CD4-positive, alpha-beta memory T cell (primary cell): ENCODE results near the gene BHLHE23. TPM values are rescaled to one million over a fixed set of nuclear protein-coding genes. Genes with fewer than 3 reads are reported as not detected.

Source experiments
- CTCF ChIA-PET: fragments of 350-600 bp; sonication (Branson Sonifier 250); formaldehyde crosslinking; loops from one replicate; lab custom pipeline; 2021; ENCODE audit warnings: inconsistent platforms; ENCODE audit not compliant: partially characterized antibody; lab: Charles Lee
- POLR2A ChIA-PET: fragments of 350-600 bp; sonication (Branson Sonifier 250); formaldehyde crosslinking; loops from one replicate; lab custom pipeline; 2021; ENCODE audit not compliant: partially characterized antibody; lab: Charles Lee
- DNase-seq, 5 donors: peaks; one replicate each; pipeline versions ENCODE4 v3.0.0 to v3.0.0-alpha.2; 2020 to 2022; ENCODE audit warnings: mixed read lengths in 1 of 5
- H3K27ac ChIP-seq: one replicate; pipeline ENCODE4 v1.7.0; 2013; ENCODE audit warnings: low read depth, low read length
- H3K27me3 ChIP-seq: 2 replicates; pipeline ENCODE4 v1.7.0; 2013; ENCODE audit warnings: mild to moderate bottlenecking, low read length, moderate library complexity; ENCODE audit not compliant: insufficient read depth
- H3K36me3 ChIP-seq: 2 replicates; pipeline ENCODE4 v1.7.0; 2013; ENCODE audit warnings: mild to moderate bottlenecking, low read length, moderate library complexity; ENCODE audit not compliant: insufficient read depth
- H3K4me1 ChIP-seq: 2 replicates; pipeline ENCODE4 v1.7.0; 2013; ENCODE audit warnings: mild to moderate bottlenecking, low read length, moderate library complexity; ENCODE audit not compliant: insufficient read depth
- H3K4me3 ChIP-seq, 2 donors: one replicate each; pipeline ENCODE4 v1.7.0; 2013; ENCODE audit warnings: low read length in 2 of 2, mild to moderate bottlenecking in 1 of 2
- H3K9me3 ChIP-seq, 2 donors: one replicate each; pipeline ENCODE4 v1.7.0; 2013; ENCODE audit warnings: low read length in 2 of 2, control low read depth in 1 of 2; ENCODE audit not compliant: control insufficient read depth in 1 of 2
- H3K27ac Mint-ChIP-seq, 7 donors: one replicate each; pipeline ENCODE4 v1.8.0; 2020 to 2021; ENCODE audit warnings: mixed read lengths in 7 of 7, mild to moderate bottlenecking in 6 of 7, inconsistent platforms in 3 of 7, moderate library complexity in 3 of 7
- H3K27me3 Mint-ChIP-seq, 2 donors: one replicate each; pipeline ENCODE4 v1.8.0; 2020 to 2021; ENCODE audit warnings: mixed read lengths in 2 of 2
- H3K36me3 Mint-ChIP-seq, 2 donors: one replicate each; pipeline ENCODE4 v1.8.0; 2020 to 2021; ENCODE audit warnings: mixed read lengths in 2 of 2, inconsistent platforms in 1 of 2, mild to moderate bottlenecking in 1 of 2
- H3K4me1 Mint-ChIP-seq, 4 donors: one replicate each; pipeline ENCODE4 v1.8.0; 2020 to 2021; ENCODE audit warnings: mixed read lengths in 4 of 4, mild to moderate bottlenecking in 1 of 4
- H3K4me3 Mint-ChIP-seq, 8 donors: one replicate each; pipeline ENCODE4 v1.8.0; 2020 to 2021; ENCODE audit warnings: mixed read lengths in 8 of 8, mild to moderate bottlenecking in 7 of 8, moderate library complexity in 6 of 8, inconsistent platforms in 3 of 8
- H3K9me3 Mint-ChIP-seq, 8 donors: one replicate each; pipeline ENCODE4 v1.8.0; 2020 to 2021; ENCODE audit warnings: mixed read lengths in 8 of 8, mild to moderate bottlenecking in 5 of 8, inconsistent platforms in 3 of 8, moderate library complexity in 1 of 8
- intact Hi-C: fragments of 100-400 bp; cut with micrococcal nuclease; formaldehyde crosslinking; loops from one replicate; pipeline ENCODE4 v1.15.1; 2023
- polyA plus RNA-seq, 2 donors: library from polyadenylated mRNA; unstranded; fragments of 300-500 nt; fragmentation: Illumina TruSeq; gene quantifications; one replicate each; pipeline ENCODE4 v1.2.3, GENCODE V29; 2021
- total RNA-seq, 2 experiments: library from RNA; stranded (reverse); gene quantifications; one replicate each; pipeline ENCODE4 v1.2.3, GENCODE V29; 2021

Gene BHLHE23
- total and polyA plus RNA-seq, 4 experiments from 2014 or later: not detected

DNA sequence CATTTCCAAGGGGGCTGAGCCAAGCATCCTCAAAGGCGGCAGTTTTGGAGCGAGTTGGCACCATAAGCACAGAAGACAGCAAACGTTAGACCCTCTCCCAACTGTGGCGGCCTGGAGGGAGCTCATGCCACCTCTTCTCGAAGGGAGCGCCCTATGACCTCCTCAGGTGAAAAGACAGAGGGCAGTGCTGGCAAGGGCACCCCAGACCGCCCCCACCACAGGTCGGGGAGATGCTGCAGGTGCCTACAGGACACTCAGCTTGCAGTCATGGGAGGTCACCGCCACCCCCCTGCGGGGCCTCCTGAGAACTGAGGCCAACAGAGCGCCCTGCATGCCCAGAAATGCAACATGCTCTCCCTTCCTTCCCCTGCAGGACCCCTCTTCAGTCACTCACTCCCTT is 45.1 kb upstream of the BHLHE23 start:
- ChIA-PET CTCF (no interaction called here), POLR2A (no interaction called here)
- no peaks in the 10 kb centered on the region for H3K4me1 Mint-ChIP-seq
- DNase-seq: no peak
- H3K36me3 Mint-ChIP-seq: no peaks in the 10 kb centered on the region
- H3K4me3 ChIP-seq: no peak overlapping the region
- no peak overlapping the region for H3K4me3 Mint-ChIP-seq
- peaks cover 0 to 3% (median 0%) of the 10 kb centered on the region in 8 donors for H3K9me3 Mint-ChIP-seq
- intact Hi-C loops: no loop called here
- no peaks in the 10 kb centered on the region for H3K36me3 ChIP-seq
- H3K27me3 ChIP-seq: no peaks in the 10 kb centered on the region
- H3K4me1 ChIP-seq: no peaks in the 10 kb centered on the region
- H3K27ac ChIP-seq: no peak overlapping the region
- H3K27me3 Mint-ChIP-seq: peaks cover 4 to 9% of the 10 kb centered on the region in 2 donors
- no peaks in the 10 kb centered on the region for H3K9me3 ChIP-seq
- H3K27ac Mint-ChIP-seq: no peak overlapping the region

DNA sequence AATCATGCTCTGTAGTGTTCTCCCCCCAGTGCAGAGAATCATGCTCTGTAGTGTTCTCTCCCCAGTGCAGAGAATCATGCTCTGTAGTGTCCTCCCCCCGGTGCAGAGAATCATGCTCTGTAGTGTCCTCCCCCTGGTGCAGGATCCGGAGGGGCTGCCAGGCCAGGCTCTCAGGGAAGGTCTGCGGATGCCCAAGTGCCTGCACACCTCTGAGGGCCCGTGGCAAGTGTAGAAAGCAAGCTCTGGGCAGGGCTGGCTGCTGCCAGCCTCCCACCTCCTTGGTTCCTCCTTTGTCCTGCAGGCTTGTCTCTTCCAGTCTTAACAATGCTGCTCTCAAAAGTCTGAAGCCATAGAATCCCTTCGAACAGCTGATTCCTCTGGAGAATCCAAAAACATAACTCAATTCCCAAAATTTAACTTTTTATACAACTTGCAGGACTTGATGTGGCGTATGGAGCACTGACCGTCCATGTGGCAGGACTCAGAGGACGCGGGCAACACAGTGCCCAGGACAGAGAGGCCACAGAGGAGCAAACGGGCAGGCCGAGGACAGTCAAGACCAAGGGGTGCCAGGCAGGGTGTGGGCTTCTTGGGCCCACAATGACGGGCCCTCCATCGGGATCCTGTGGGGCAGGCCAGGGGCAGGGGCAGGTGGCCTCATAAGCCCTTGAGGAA is 44.6 kb upstream of the BHLHE23 start:
- Histone ChIP-seq H3K9me3 (no peaks in the 10 kb centered on the region), H3K27me3 (no peaks in the 10 kb centered on the region), H3K4me3 (no peak overlapping the region), H3K27ac (no peak overlapping the region), H3K36me3 (no peaks in the 10 kb centered on the region), H3K4me1 (no peaks in the 10 kb centered on the region)
- no peaks in the 10 kb centered on the region for H3K36me3 Mint-ChIP-seq
- no peaks in the 10 kb centered on the region for H3K4me1 Mint-ChIP-seq
- H3K27me3 Mint-ChIP-seq: peaks cover 4 to 9% of the 10 kb centered on the region in 2 donors
- POLR2A ChIA-PET: no interaction called here
- H3K4me3 Mint-ChIP-seq: no peak overlapping the region
- intact Hi-C loops: no loop called here
- CTCF ChIA-PET: no interaction called here
- DNase-seq: no peak
- H3K9me3 Mint-ChIP-seq: peaks cover 0 to 3% (median 0%) of the 10 kb centered on the region in 8 donors
- H3K27ac Mint-ChIP-seq: no peak overlapping the region

DNA sequence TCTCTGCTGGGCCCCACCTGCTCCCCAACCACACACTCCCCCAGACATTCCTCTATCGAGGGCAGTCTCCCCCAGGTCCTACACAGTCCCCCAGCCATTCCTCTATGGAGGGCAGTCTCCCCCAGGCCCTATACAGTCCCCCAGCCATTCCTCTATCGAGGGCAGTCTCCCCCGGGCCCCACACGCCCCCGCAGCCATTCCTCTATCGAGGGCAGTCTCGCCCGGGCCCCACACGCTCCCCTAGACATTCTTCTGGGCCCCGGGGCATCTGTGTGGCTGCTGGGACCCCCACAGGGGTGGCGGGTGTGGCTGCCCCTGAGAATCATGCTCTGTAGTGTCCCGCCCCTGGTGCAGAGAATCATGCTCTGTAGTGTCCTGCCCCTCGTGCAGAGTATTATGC is 43.6 kb upstream of the BHLHE23 start:
- Mint-ChIP-seq H3K4me1 (no peaks in the 10 kb centered on the region), H3K27me3 (peaks cover 4 to 9% of the 10 kb centered on the region in 2 donors), H3K9me3 (peaks cover 0 to 3% (median 0%) of the 10 kb centered on the region in 8 donors), H3K36me3 (no peaks in the 10 kb centered on the region), H3K4me3 (no peak overlapping the region), H3K27ac (no peak overlapping the region)
- H3K36me3 ChIP-seq: no peaks in the 10 kb centered on the region
- H3K27me3 ChIP-seq: no peaks in the 10 kb centered on the region
- H3K27ac ChIP-seq: no peak overlapping the region
- intact Hi-C loops: no loop called here
- no peak for DNase-seq
- no peak overlapping the region for H3K4me3 ChIP-seq
- H3K4me1 ChIP-seq: no peaks in the 10 kb centered on the region
- CTCF ChIA-PET: no interaction called here
- POLR2A ChIA-PET: no interaction called here
- H3K9me3 ChIP-seq: no peaks in the 10 kb centered on the region

DNA sequence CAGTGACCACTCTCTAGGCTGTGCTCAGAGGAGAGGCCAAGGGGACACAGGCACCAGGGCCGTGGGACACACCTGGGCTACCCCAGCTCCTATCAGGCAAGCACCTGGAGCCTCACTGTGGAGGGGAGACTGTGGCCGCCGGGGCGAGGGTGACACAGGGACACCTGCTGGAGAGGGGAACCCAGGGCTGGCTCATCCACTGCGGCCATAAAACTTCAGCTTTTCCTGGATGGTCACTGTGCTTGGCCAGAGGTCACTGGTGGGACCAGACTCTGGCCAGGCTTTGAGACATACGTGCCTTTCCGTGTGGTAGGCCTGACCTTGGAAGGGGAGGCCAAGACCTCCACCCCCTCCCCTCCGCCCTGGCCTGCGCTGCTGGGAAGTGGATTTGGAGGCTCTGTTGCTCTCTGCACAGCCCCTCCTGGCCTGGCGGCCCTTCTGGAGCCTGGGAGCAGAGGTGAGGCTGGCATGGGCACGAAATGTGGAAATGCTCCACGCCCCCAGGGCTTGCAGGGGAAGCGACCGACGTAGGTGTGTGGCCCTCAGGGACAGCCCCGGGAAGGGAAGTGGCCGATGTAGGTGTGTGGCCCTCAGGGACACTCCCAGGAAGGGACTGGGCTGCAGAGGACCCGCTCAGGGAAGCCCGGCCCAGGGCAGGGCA is 42.9 kb upstream of the BHLHE23 start:
- ChIA-PET CTCF (no interaction called here), POLR2A (no interaction called here)
- Histone ChIP-seq H3K4me1 (no peaks in the 10 kb centered on the region), H3K4me3 (no peak overlapping the region), H3K36me3 (no peaks in the 10 kb centered on the region), H3K9me3 (no peaks in the 10 kb centered on the region), H3K27ac (no peak overlapping the region), H3K27me3 (no peaks in the 10 kb centered on the region)
- no peak for DNase-seq
- Mint-ChIP-seq H3K27me3 (peaks cover 4 to 9% of the 10 kb centered on the region in 2 donors), H3K27ac (no peak overlapping the region), H3K36me3 (no peaks in the 10 kb centered on the region), H3K4me1 (no peaks in the 10 kb centered on the region), H3K9me3 (peaks cover 0 to 3% (median 0%) of the 10 kb centered on the region in 8 donors), H3K4me3 (no peak overlapping the region)
- intact Hi-C loops: no loop called here

DNA sequence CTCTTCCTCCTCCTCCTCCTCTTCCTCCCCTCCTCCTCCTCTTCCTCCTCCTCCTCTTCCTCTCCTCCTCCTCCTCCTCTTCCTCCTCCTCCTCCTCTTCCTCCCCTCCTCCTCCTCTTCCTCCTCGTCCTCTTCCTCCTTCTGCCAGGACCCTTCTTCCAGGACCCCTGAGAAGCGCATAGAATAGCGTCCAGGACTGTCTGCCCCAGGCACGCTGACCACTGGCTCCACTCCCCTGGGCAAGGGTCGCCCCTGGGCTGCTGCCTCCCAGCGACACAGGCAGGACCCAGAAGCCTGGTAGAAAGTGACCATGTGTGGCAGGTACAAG is 42.4 kb upstream of the BHLHE23 start:
- Mint-ChIP-seq H3K27me3 (peaks cover 4 to 6% of the 10 kb centered on the region in 2 donors), H3K4me3 (no peak overlapping the region), H3K4me1 (no peaks in the 10 kb centered on the region), H3K27ac (peak overlapping the region in 1 of 7 donors; percentile 15), H3K9me3 (peaks cover 0 to 3% (median 0%) of the 10 kb centered on the region in 8 donors), H3K36me3 (no peaks in the 10 kb centered on the region)
- Histone ChIP-seq H3K9me3 (no peaks in the 10 kb centered on the region), H3K4me3 (no peak overlapping the region), H3K36me3 (no peaks in the 10 kb centered on the region), H3K27me3 (no peaks in the 10 kb centered on the region), H3K27ac (no peak overlapping the region), H3K4me1 (no peaks in the 10 kb centered on the region)
- DNase-seq: no peak
- ChIA-PET CTCF (no interaction called here), POLR2A (no interaction called here)
- intact Hi-C loops: no loop called here

DNA sequence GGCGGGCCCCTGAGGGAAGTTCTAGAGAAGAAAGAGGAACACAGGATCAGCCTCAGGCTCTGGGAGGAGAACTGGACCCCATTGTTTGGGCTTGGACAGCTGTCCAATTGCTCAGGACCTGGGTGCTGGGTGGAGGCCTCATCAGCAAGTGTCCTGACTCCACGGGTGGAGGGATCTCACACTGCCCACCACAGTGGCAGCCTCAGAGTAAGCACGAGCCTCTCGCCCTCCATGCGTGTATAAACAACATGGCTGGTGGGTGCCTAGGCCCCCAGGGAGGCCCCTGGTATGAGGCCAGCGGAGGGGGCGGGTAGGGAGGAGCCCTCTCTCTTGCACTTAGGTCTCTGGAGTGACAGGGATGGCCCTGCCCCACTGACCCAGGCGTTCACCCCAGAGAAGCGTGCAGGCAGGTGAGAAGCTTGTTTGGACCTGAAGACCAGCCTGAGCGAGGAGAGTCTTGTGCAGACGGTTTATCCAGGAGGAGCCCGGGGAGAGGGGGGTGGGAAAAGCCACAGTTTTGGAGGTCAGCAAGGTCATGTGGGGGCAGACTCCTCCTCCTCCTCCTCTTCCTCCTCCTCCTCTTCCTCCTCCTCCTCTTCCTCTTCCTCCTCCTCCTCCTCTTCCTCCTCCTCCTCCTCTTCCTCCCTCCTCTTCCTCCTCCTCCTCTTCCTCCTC is 41.9 kb upstream of the BHLHE23 start:
- no peaks in the 10 kb centered on the region for H3K9me3 ChIP-seq
- no peak for DNase-seq
- Mint-ChIP-seq H3K9me3 (peaks cover 0 to 3% (median 0%) of the 10 kb centered on the region in 8 donors), H3K4me1 (no peaks in the 10 kb centered on the region), H3K36me3 (no peaks in the 10 kb centered on the region), H3K4me3 (no peak overlapping the region), H3K27ac (no peak overlapping the region), H3K27me3 (peaks cover 5 to 6% of the 10 kb centered on the region in 2 donors)
- intact Hi-C loops: no loop called here
- no peaks in the 10 kb centered on the region for H3K36me3 ChIP-seq
- no peak overlapping the region for H3K4me3 ChIP-seq
- no peaks in the 10 kb centered on the region for H3K4me1 ChIP-seq
- no peak overlapping the region for H3K27ac ChIP-seq
- H3K27me3 ChIP-seq: no peaks in the 10 kb centered on the region
- ChIA-PET POLR2A (no interaction called here), CTCF (interaction anchor here (0.7 kb wide), 1 partner anchor 8 kb away, joined by 4 read pairs; no protein-coding TSS in a partner anchor)

DNA sequence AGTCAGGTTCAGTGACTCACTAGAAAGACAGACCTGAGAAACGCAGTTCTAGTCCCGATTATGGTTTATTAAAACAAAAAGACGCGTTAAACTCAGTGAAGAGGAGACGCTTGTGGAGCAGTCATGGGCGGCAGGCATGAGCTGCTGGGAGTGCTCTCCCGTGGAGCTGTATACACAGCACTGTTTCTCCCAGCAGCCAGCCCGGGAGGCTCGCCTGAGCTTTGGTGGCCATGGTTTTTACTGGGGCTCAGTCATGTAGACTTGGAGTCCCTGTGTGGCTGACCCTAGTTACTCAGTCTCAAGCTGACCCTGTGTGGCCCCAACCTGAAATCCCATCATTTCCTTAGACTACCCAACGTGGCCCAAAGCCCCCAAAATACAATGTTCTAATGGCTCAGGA is 41.2 kb upstream of the BHLHE23 start:
- no peaks in the 10 kb centered on the region for H3K4me1 Mint-ChIP-seq
- H3K27me3 Mint-ChIP-seq: peaks cover 5 to 9% of the 10 kb centered on the region in 2 donors
- H3K27ac ChIP-seq: no peak overlapping the region
- no peak overlapping the region for H3K4me3 Mint-ChIP-seq
- no peaks in the 10 kb centered on the region for H3K36me3 Mint-ChIP-seq
- H3K4me1 ChIP-seq: no peaks in the 10 kb centered on the region
- H3K9me3 ChIP-seq: no peaks in the 10 kb centered on the region
- H3K27me3 ChIP-seq: no peaks in the 10 kb centered on the region
- DNase-seq: no peak
- H3K27ac Mint-ChIP-seq: no peak overlapping the region
- intact Hi-C loops: no loop called here
- ChIA-PET POLR2A (no interaction called here), CTCF (interaction anchor here (0.7 kb wide), 1 partner anchor 8 kb away, joined by 4 read pairs; no protein-coding TSS in a partner anchor)
- no peaks in the 10 kb centered on the region for H3K36me3 ChIP-seq
- peaks cover 0 to 3% (median 0%) of the 10 kb centered on the region in 8 donors for H3K9me3 Mint-ChIP-seq
- H3K4me3 ChIP-seq: no peak overlapping the region
